ENCODE measurements around the gene GPR37.
A peak's percentile ranks its signal among the peaks of the same experiment; 100 is the strongest.

GPR37 gene

GRCh38 chr7:124754576-124755268, 10.9 kb downstream of the GPR37 start:
- no peak for DNase-seq
- 100% methylated on average over 1 of the region's 1 CpG for whole genome bisulfite sequencing
- Histone ChIP-seq H4K91ac (ENCODE audit: low read length) (no peak overlapping the region), H2AK5ac (ENCODE audit: low read length, severe bottlenecking) (no peak overlapping the region), H3K14ac (ENCODE audit: low read length in 2 of 2) (no peak overlapping the region), H4K8ac (ENCODE audit: low read length) (no peak overlapping the region), H3K27ac (ENCODE audit: low read length, poor library complexity, severe bottlenecking) (no peak overlapping the region), H3K9ac (ENCODE audit: low read length) (no peak overlapping the region), H2BK5ac (ENCODE audit: low read depth, low read length, poor library complexity, severe bottlenecking) (no peak overlapping the region), H2BK15ac (ENCODE audit: low read depth, poor library complexity, severe bottlenecking) (no peak overlapping the region), H2BK120ac (ENCODE audit: low read depth, low read length) (no peak overlapping the region), H3K79me1 (replicated peaks; ENCODE audit: low read length, poor library complexity, severe bottlenecking) (peaks cover 19% of the 10 kb centered on the region), H2BK12ac (ENCODE audit: low read length in 2 of 2) (no peak overlapping the region), H3K18ac (ENCODE audit: low read depth in 1 of 2, low read length in 2 of 2) (no peak overlapping the region), H3K4ac (ENCODE audit: low read depth in 1 of 2, low read length in 2 of 2) (no peak overlapping the region), H3K9me3 (ENCODE audit: control insufficient read depth, low read length) (no peaks in the 10 kb centered on the region), H3K4me3 (ENCODE audit: insufficient read depth in 1 of 2, low read depth in 1 of 2, low read length in 2 of 2) (no peak overlapping the region), H3K4me2 (ENCODE audit: low read length, poor library complexity, severe bottlenecking) (no peak overlapping the region), H3K36me3 (ENCODE audit: control insufficient read depth in 1 of 2, insufficient read depth in 2 of 2, low read depth in 1 of 2, low read length in 2 of 2) (peaks cover 0 to 3% of the 10 kb centered on the region in 2 experiments), H2AFZ (ENCODE audit: low read depth, low read length) (no peak overlapping the region), H3K27me3 (ENCODE audit: control insufficient read depth in 1 of 2, insufficient read depth in 1 of 2, low read length in 2 of 2) (no peaks in the 10 kb centered on the region), H3K4me1 (ENCODE audit: control insufficient read depth, insufficient read depth, low read depth, low read length) (peaks cover 2% of the 10 kb centered on the region), H3K23ac (ENCODE audit: low read length in 2 of 2) (no peak overlapping the region)

- Histone ChIP-seq H3K27ac (ENCODE audit: low read length, poor library complexity, severe bottlenecking) (no peak overlapping the region), H4K8ac (ENCODE audit: low read length) (no peak overlapping the region), H4K91ac (ENCODE audit: low read length) (no peak overlapping the region), H2BK5ac (ENCODE audit: low read depth, low read length, poor library complexity, severe bottlenecking) (no peak overlapping the region), H2AK5ac (ENCODE audit: low read length, severe bottlenecking) (no peak overlapping the region), H3K23ac (ENCODE audit: low read length in 2 of 2) (no peak overlapping the region), H3K36me3 (ENCODE audit: control insufficient read depth in 1 of 2, insufficient read depth in 2 of 2, low read depth in 1 of 2, low read length in 2 of 2) (peaks cover 0 to 3% of the 10 kb centered on the region in 2 experiments), H3K4me3 (ENCODE audit: insufficient read depth in 1 of 2, low read depth in 1 of 2, low read length in 2 of 2) (no peak overlapping the region), H3K18ac (ENCODE audit: low read depth in 1 of 2, low read length in 2 of 2) (no peak overlapping the region), H3K27me3 (ENCODE audit: control insufficient read depth in 1 of 2, insufficient read depth in 1 of 2, low read length in 2 of 2) (no peaks in the 10 kb centered on the region), H3K4me1 (ENCODE audit: control insufficient read depth, insufficient read depth, low read depth, low read length) (peaks cover 2% of the 10 kb centered on the region), H3K9me3 (ENCODE audit: control insufficient read depth, low read length) (no peaks in the 10 kb centered on the region), H3K4me2 (ENCODE audit: low read length, poor library complexity, severe bottlenecking) (no peak overlapping the region), H3K14ac (ENCODE audit: low read length in 2 of 2) (no peak overlapping the region), H3K9ac (ENCODE audit: low read length) (no peak overlapping the region), H2AFZ (ENCODE audit: low read depth, low read length) (no peak overlapping the region), H2BK15ac (ENCODE audit: low read depth, poor library complexity, severe bottlenecking) (no peak overlapping the region), H2BK120ac (ENCODE audit: low read depth, low read length) (no peak overlapping the region), H3K79me1 (replicated peaks; ENCODE audit: low read length, poor library complexity, severe bottlenecking) (peaks cover 22% of the 10 kb centered on the region), H3K4ac (ENCODE audit: low read depth in 1 of 2, low read length in 2 of 2) (no peak overlapping the region), H2BK12ac (ENCODE audit: low read length in 2 of 2) (no peak overlapping the region)
- WGBS, result 0% methylated on average over 1 of the region's 1 CpG
- DNase-seq, result peak; percentile 62
These were observed 13.3 kb downstream of the GPR37 start for GRCh38 chr7:124752310-124752709.

GRCh38 chr7:124751027-124751426, 14.6 kb downstream of the GPR37 start:
- H3K14ac ChIP-seq (ENCODE audit: low read length in 2 of 2), result no peak overlapping the region
- peaks cover 25% of the 10 kb centered on the region for H3K79me1 ChIP-seq (replicated peaks; ENCODE audit: low read length, poor library complexity, severe bottlenecking)
- peaks cover 0 to 9% of the 10 kb centered on the region in 2 experiments for H3K36me3 ChIP-seq (ENCODE audit: control insufficient read depth in 1 of 2, insufficient read depth in 2 of 2, low read depth in 1 of 2, low read length in 2 of 2)
- H3K9me3 ChIP-seq (ENCODE audit: control insufficient read depth, low read length), result no peaks in the 10 kb centered on the region
- H3K4ac ChIP-seq (ENCODE audit: low read depth in 1 of 2, low read length in 2 of 2), result no peak overlapping the region
- no peak overlapping the region for H4K91ac ChIP-seq (ENCODE audit: low read length)
- H3K18ac ChIP-seq (ENCODE audit: low read depth in 1 of 2, low read length in 2 of 2), result no peak overlapping the region
- no peak for DNase-seq
- H2BK120ac ChIP-seq (ENCODE audit: low read depth, low read length), result no peak overlapping the region
- 100% methylated on average over 1 of the region's 2 CpGs for WGBS
- H3K23ac ChIP-seq (ENCODE audit: low read length in 2 of 2), result no peak overlapping the region
- no peak overlapping the region for H4K8ac ChIP-seq (ENCODE audit: low read length)
- peaks cover 2% of the 10 kb centered on the region for H3K4me1 ChIP-seq (ENCODE audit: control insufficient read depth, insufficient read depth, low read depth, low read length)
- no peaks in the 10 kb centered on the region for H3K27me3 ChIP-seq (ENCODE audit: control insufficient read depth in 1 of 2, insufficient read depth in 1 of 2, low read length in 2 of 2)
- H2AK5ac ChIP-seq (ENCODE audit: low read length, severe bottlenecking), result no peak overlapping the region
- H3K27ac ChIP-seq (ENCODE audit: low read length, poor library complexity, severe bottlenecking), result no peak overlapping the region
- no peak overlapping the region for H3K4me3 ChIP-seq (ENCODE audit: insufficient read depth in 1 of 2, low read depth in 1 of 2, low read length in 2 of 2)
- no peak overlapping the region for H3K9ac ChIP-seq (ENCODE audit: low read length)
- no peak overlapping the region for H2BK12ac ChIP-seq (ENCODE audit: low read length in 2 of 2)
- peak overlapping the region; percentile 22 for H3K4me2 ChIP-seq (ENCODE audit: low read length, poor library complexity, severe bottlenecking)
- no peak overlapping the region for H2BK5ac ChIP-seq (ENCODE audit: low read depth, low read length, poor library complexity, severe bottlenecking)
- H2BK15ac ChIP-seq (ENCODE audit: low read depth, poor library complexity, severe bottlenecking), result no peak overlapping the region
- H2AFZ ChIP-seq (ENCODE audit: low read depth, low read length), result no peak overlapping the region

- Histone ChIP-seq H3K4ac (ENCODE audit: low read depth in 1 of 2, low read length in 2 of 2) (no peak overlapping the region), H3K27ac (ENCODE audit: low read length, poor library complexity, severe bottlenecking) (no peak overlapping the region), H4K91ac (ENCODE audit: low read length) (no peak overlapping the region), H3K9ac (ENCODE audit: low read length) (no peak overlapping the region), H2BK12ac (ENCODE audit: low read length in 2 of 2) (no peak overlapping the region), H2BK5ac (ENCODE audit: low read depth, low read length, poor library complexity, severe bottlenecking) (no peak overlapping the region), H4K8ac (ENCODE audit: low read length) (no peak overlapping the region), H3K79me1 (replicated peaks; ENCODE audit: low read length, poor library complexity, severe bottlenecking) (peaks cover 18% of the 10 kb centered on the region), H2BK15ac (ENCODE audit: low read depth, poor library complexity, severe bottlenecking) (no peak overlapping the region), H3K27me3 (ENCODE audit: control insufficient read depth in 1 of 2, insufficient read depth in 1 of 2, low read length in 2 of 2) (no peaks in the 10 kb centered on the region), H3K36me3 (ENCODE audit: control insufficient read depth in 1 of 2, insufficient read depth in 2 of 2, low read depth in 1 of 2, low read length in 2 of 2) (peaks cover 0 to 9% of the 10 kb centered on the region in 2 experiments), H3K23ac (ENCODE audit: low read length in 2 of 2) (no peak overlapping the region), H3K4me2 (ENCODE audit: low read length, poor library complexity, severe bottlenecking) (no peak overlapping the region), H3K4me3 (ENCODE audit: insufficient read depth in 1 of 2, low read depth in 1 of 2, low read length in 2 of 2) (no peak overlapping the region), H2BK120ac (ENCODE audit: low read depth, low read length) (no peak overlapping the region), H3K4me1 (ENCODE audit: control insufficient read depth, insufficient read depth, low read depth, low read length) (peaks cover 2% of the 10 kb centered on the region), H3K9me3 (ENCODE audit: control insufficient read depth, low read length) (no peaks in the 10 kb centered on the region), H2AK5ac (ENCODE audit: low read length, severe bottlenecking) (no peak overlapping the region), H2AFZ (ENCODE audit: low read depth, low read length) (no peak overlapping the region), H3K18ac (ENCODE audit: low read depth in 1 of 2, low read length in 2 of 2) (no peak overlapping the region), H3K14ac (ENCODE audit: low read length in 2 of 2) (no peak overlapping the region)
- WGBS, result 98% methylated on average over 11 of the region's 11 CpGs
- DNase-seq, result no peak
These were observed 18.5 kb downstream of the GPR37 start for GRCh38 chr7:124747072-124747471.

All from mesenchymal stem cell (in vitro differentiated cells and primary cell).